SK-N-SH (cell line): Measurements from ENCODE around the gene DAB1. TPM values are rescaled to one million over a fixed set of nuclear protein-coding genes. Genes with fewer than 3 reads are reported as not detected.

Source experiments
- CTCF ChIA-PET: fragments of 300-600, 350-600 bp; formaldehyde crosslinking; extraction: SDS; loops from one replicate; lab custom pipeline; 2021; lab: Yijun Ruan, JAX
- POLR2A ChIA-PET: fragments of 350-600 bp; sonication (Branson Sonifier 250); formaldehyde crosslinking; extraction: SDS; loops from one replicate; lab custom pipeline; 2020; ENCODE audit warnings: antibody characterized with exemption, inconsistent platforms; lab: Yijun Ruan, JAX
- DNase-seq: peaks from one replicate; pipeline ENCODE4 v3.0.0; 2012
- H2AFZ ChIP-seq: fragments of 200-600 bp; sonication (generic); 2 replicates; pipeline ENCODE4 v1.8.1; 2016; ENCODE audit warnings: antibody characterized with exemption, mild to moderate bottlenecking, low read depth
- H3F3A ChIP-seq: fragments of 200-600 bp; sonication (generic); replicated peaks from 2 replicates; pipeline ENCODE3; 2016; ENCODE audit warnings: antibody characterized with exemption, mild to moderate bottlenecking; ENCODE audit not compliant: insufficient read depth
- H3K27ac ChIP-seq, 2 experiments: fragments of 200-500 bp in 1 of 2; fragments of 200-600 bp in 1 of 2; sonication (Bioruptor generic) in 1 of 2; sonication (generic), shearing (Covaris generic) in 1 of 2; 2 replicates each; pipeline versions ENCODE4 v1.5.1 to v1.6.1; 2014 to 2016; ENCODE audit warnings: low read depth in 2 of 2, inconsistent platforms in 1 of 2, low read length in 1 of 2, mild to moderate bottlenecking in 1 of 2, mixed read lengths in 1 of 2
- H3K27me3 ChIP-seq: fragments of 200-600 bp; sonication (generic), shearing (Covaris generic); 2 replicates; pipeline ENCODE4 v1.6.1; 2016; ENCODE audit warnings: mixed run types; ENCODE audit not compliant: insufficient read depth
- H3K36me3 ChIP-seq, 2 experiments: fragments of 200-500 bp in 1 of 2; fragments of 200-600 bp in 1 of 2; sonication (Bioruptor generic) in 1 of 2; sonication (generic) in 1 of 2; replicated peaks in 1 of 2; 2 replicates each; pipeline versions ENCODE3 to v1.5.1; 2014 to 2016; ENCODE audit warnings: low read length in 1 of 2, mild to moderate bottlenecking in 1 of 2; ENCODE audit not compliant: insufficient read depth in 2 of 2, control insufficient read depth in 1 of 2
- H3K4me1 ChIP-seq, 2 experiments: fragments of 200-500 bp in 1 of 2; fragments of 200-600 bp in 1 of 2; sonication (Bioruptor generic) in 1 of 2; sonication (generic), shearing (Covaris generic) in 1 of 2; 2 replicates each; pipeline versions ENCODE4 v1.5.1 to v1.6.1; 2014 to 2016; ENCODE audit warnings: low read depth in 1 of 2, low read length in 1 of 2, mixed run types in 1 of 2; ENCODE audit not compliant: insufficient read depth in 2 of 2, control insufficient read depth in 1 of 2
- H3K4me2 ChIP-seq: fragments of 200-600 bp; sonication (generic), shearing (Covaris generic); 2 replicates; pipeline ENCODE4 v1.6.1; 2017; ENCODE audit warnings: mixed run types
- H3K4me3 ChIP-seq, 2 experiments: fragments of 200-500 bp in 1 of 2; fragments of 200-600 bp in 1 of 2; sonication (Bioruptor generic) in 1 of 2; sonication (generic), shearing (Covaris generic) in 1 of 2; 2 replicates each; pipeline versions ENCODE4 v1.5.1 to v1.8.1; 2014 to 2016; ENCODE audit warnings: low read depth in 2 of 2, inconsistent platforms in 1 of 2, low read length in 1 of 2, mild to moderate bottlenecking in 1 of 2, mixed read lengths in 1 of 2, moderate library complexity in 1 of 2
- H3K79me2 ChIP-seq: fragments of 200-600 bp; sonication (generic); 2 replicates; pipeline ENCODE4 v1.8.1; 2017; ENCODE audit warnings: mild to moderate bottlenecking; ENCODE audit not compliant: insufficient read depth
- H3K9ac ChIP-seq: fragments of 200-600 bp; sonication (generic); 2 replicates; pipeline ENCODE4 v1.6.1; 2017; ENCODE audit warnings: mixed run types
- H3K9me2 ChIP-seq: fragments of 200-600 bp; sonication (generic); 2 replicates; pipeline ENCODE4 v1.6.1; 2017; ENCODE audit warnings: mixed run types
- H3K9me3 ChIP-seq: fragments of 200-600 bp; sonication (generic); 2 replicates; pipeline ENCODE4 v1.6.1; 2017; ENCODE audit warnings: mixed run types, mild to moderate bottlenecking, moderate library complexity
- H4K20me1 ChIP-seq: fragments of 200-600 bp; sonication (generic); 2 replicates; pipeline ENCODE4 v1.6.1; 2017; ENCODE audit warnings: mild to moderate bottlenecking, mixed run types; ENCODE audit not compliant: insufficient read depth
- CHD2 ChIP-seq: fragments of 150-350 bp; IDR thresholded peaks from 2 replicates; pipeline ENCODE4 v1.6.1; 2018; ENCODE audit warnings: low read length; ENCODE audit not compliant: partially characterized antibody
- FOXM1 ChIP-seq: IDR thresholded peaks from 2 replicates; pipeline ENCODE4 v1.4.0; 2012; ENCODE audit warnings: low read depth, mild to moderate bottlenecking
- GABPA ChIP-seq: IDR thresholded peaks from 2 replicates; pipeline ENCODE4 v1.4.0; 2012; ENCODE audit warnings: low read depth, mild to moderate bottlenecking
- GATA2 ChIP-seq: sonication (generic); formaldehyde crosslinking; IDR thresholded peaks from 2 replicates; pipeline ENCODE4 v1.5.0; 2020; ENCODE audit warnings: mild to moderate bottlenecking, missing genetic modification reagents
- JUND ChIP-seq: IDR thresholded peaks from 2 replicates; pipeline ENCODE4 v1.4.0; 2012
- NRF1 ChIP-seq: IDR thresholded peaks from 2 replicates; pipeline ENCODE4 v1.6.1; 2012; ENCODE audit warnings: low read depth, mild to moderate bottlenecking, low read length
- POLR2AphosphoS5 ChIP-seq: IDR thresholded peaks from 2 replicates; pipeline ENCODE4 v1.6.1; 2012; ENCODE audit warnings: low read depth, low read length
- RCOR1 ChIP-seq: fragments of 150-350 bp; IDR thresholded peaks from 2 replicates; pipeline ENCODE4 v1.6.1; 2017; ENCODE audit warnings: antibody characterized with exemption, low read length
- RXRA ChIP-seq: IDR thresholded peaks from 2 replicates; pipeline ENCODE4 v1.4.0; 2012; ENCODE audit warnings: low read depth, mild to moderate bottlenecking, borderline replicate concordance
- TAF1 ChIP-seq: IDR thresholded peaks from 2 replicates; pipeline ENCODE4 v1.6.1; 2012; ENCODE audit warnings: low read depth, mild to moderate bottlenecking, low read length, moderate library complexity, borderline replicate concordance
- TCF12 ChIP-seq: IDR thresholded peaks from 2 replicates; pipeline ENCODE4 v1.4.0; 2012
- TEAD4 ChIP-seq: IDR thresholded peaks from 2 replicates; pipeline ENCODE4 v1.4.0; 2012; ENCODE audit warnings: mild to moderate bottlenecking, borderline replicate concordance; ENCODE audit not compliant: insufficient read depth
- WGBS: methylation state at CpG from one replicate; pipeline ENCODE4 v1.1.6; 2017; ENCODE audit warnings: low lambda C conversion rate; 5-methylcytosine and 5-hydroxymethylcytosine counted together
- polyA plus RNA-seq, 3 experiments: library from polyadenylated mRNA; depleted of rRNA; stranded (reverse); fragments of >200 nt; gene quantifications; 2 replicates each; pipeline ENCODE4 v1.2.3, GENCODE V29; 2012
- TF ChIP-seq, protein P1 (sequence below): IDR thresholded peaks from 2 replicates; pipeline ENCODE4 v1.4.0; 2012; ENCODE audit warnings: low read depth, borderline replicate concordance
- TF ChIP-seq, protein P2 (sequence below): IDR thresholded peaks from 2 replicates; pipeline ENCODE4 v1.4.0; 2012; ENCODE audit warnings: low read depth

Gene DAB1
- polyA plus RNA-seq, 1 of the 3 experiments (the other 2 are of a cell fraction), result 2.9 TPM

DNA sequence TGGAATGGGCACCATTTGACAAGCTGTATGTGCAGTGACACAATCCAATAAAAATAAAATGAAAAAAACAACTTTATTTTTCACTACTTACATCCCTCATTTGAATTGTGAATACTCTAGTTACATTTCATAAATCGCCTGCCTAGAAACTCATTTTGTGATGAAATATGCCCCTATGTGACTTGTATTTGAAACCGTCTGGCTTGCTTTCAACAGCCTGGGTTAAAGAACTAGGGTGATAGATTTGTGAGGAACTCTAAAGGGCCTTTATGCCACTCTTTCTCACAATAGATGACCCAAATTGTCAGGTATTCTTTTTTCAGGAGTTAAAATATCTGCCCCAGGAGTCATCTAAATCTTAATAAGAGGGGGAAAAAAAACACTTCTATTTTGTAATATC lies 137.9 kb downstream of the DAB1 start:
- no peaks in the 10 kb centered on the region for H3F3A ChIP-seq
- H3K9me2 ChIP-seq, result no peaks in the 10 kb centered on the region
- 81% methylated on average over 2 of the region's 2 CpGs for WGBS
- no peak overlapping the region for H3K4me3 ChIP-seq
- H3K79me2 ChIP-seq, result no peaks in the 10 kb centered on the region
- no peaks in the 10 kb centered on the region for H3K9me3 ChIP-seq
- no peak overlapping the region for H3K4me2 ChIP-seq
- H3K4me1 ChIP-seq, result peaks cover 0 to 9% of the 10 kb centered on the region in 2 experiments; a peak in 2 of 4 replicates
- ChIA-PET POLR2A (no interaction called here), CTCF (no interaction called here)
- H2AFZ ChIP-seq, result no peak overlapping the region
- TF ChIP-seq POLR2AphosphoS5 (no peak), FOXM1 (no peak), NRF1 (no peak), GATA2 (no peak), RXRA (no peak), TAF1 (no peak), TEAD4 (no peak)
- TF ChIP-seq, protein P1, sequence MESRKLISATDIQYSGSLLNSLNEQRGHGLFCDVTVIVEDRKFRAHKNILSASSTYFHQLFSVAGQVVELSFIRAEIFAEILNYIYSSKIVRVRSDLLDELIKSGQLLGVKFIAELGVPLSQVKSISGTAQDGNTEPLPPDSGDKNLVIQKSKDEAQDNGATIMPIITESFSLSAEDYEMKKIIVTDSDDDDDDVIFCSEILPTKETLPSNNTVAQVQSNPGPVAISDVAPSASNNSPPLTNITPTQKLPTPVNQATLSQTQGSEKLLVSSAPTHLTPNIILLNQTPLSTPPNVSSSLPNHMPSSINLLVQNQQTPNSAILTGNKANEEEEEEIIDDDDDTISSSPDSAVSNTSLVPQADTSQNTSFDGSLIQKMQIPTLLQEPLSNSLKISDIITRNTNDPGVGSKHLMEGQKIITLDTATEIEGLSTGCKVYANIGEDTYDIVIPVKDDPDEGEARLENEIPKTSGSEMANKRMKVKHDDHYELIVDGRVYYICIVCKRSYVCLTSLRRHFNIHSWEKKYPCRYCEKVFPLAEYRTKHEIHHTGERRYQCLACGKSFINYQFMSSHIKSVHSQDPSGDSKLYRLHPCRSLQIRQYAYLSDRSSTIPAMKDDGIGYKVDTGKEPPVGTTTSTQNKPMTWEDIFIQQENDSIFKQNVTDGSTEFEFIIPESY, result no peak
- no peak overlapping the region for H3K9ac ChIP-seq
- no peaks in the 10 kb centered on the region for H4K20me1 ChIP-seq
- H3K27me3 ChIP-seq, result no peaks in the 10 kb centered on the region
- no peaks in the 10 kb centered on the region for H3K36me3 ChIP-seq
- no peak overlapping the region for H3K27ac ChIP-seq
- DNase-seq, result no peak

DNA sequence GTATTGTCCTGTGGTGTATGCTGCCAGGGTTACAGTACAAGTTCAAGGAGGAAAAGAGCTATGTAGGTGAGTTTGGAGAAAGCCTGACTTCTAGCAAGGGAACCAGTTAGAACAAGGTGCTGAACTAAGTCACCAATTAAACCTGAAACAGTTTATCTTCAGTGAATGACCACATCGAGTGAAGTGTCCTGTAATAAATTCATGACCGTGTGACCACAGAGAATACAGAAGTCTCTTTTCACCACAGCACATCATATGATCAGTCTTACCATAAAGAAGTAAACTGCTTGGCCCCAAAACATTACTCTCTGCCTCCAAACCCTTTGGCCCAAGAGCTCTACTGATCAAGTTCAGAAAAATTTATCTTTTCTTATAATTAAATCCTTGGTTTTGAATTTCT lies 141.4 kb downstream of the DAB1 start:
- no peak overlapping the region for H3K27ac ChIP-seq
- H3K4me1 ChIP-seq, result peaks cover 0 to 9% of the 10 kb centered on the region in 2 experiments; a peak in 2 of 4 replicates
- no peak overlapping the region for H3K4me3 ChIP-seq
- H2AFZ ChIP-seq, result no peak overlapping the region
- H4K20me1 ChIP-seq, result no peaks in the 10 kb centered on the region
- H3K36me3 ChIP-seq, result no peaks in the 10 kb centered on the region
- WGBS, result 68% methylated on average over 2 of the region's 2 CpGs
- ChIA-PET CTCF (no interaction called here), POLR2A (no interaction called here)
- no peak for DNase-seq
- H3K9me3 ChIP-seq, result no peaks in the 10 kb centered on the region
- no peak overlapping the region for H3K4me2 ChIP-seq
- no peaks in the 10 kb centered on the region for H3K9me2 ChIP-seq
- no peaks in the 10 kb centered on the region for H3F3A ChIP-seq
- TF ChIP-seq RCOR1 (no peak), CHD2 (no peak), JUND (no peak), TCF12 (no peak), GATA2 (no peak), GABPA (no peak)
- TF ChIP-seq, protein P2, sequence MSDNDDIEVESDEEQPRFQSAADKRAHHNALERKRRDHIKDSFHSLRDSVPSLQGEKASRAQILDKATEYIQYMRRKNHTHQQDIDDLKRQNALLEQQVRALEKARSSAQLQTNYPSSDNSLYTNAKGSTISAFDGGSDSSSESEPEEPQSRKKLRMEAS, result no peak
- no peaks in the 10 kb centered on the region for H3K27me3 ChIP-seq
- H3K9ac ChIP-seq, result no peak overlapping the region
- no peaks in the 10 kb centered on the region for H3K79me2 ChIP-seq
